ENCODE results near the gene PTPRM. TPM values are rescaled to one million over a fixed set of nuclear protein-coding genes. Genes with fewer than 3 reads are reported as not detected.

The PTPRM gene
- total and polyA plus RNA-seq, 2 donors (not counting 3 experiments of a cell fraction or from before 2014, with no cell fraction given), result 37.4 to 43.7 TPM

DNA sequence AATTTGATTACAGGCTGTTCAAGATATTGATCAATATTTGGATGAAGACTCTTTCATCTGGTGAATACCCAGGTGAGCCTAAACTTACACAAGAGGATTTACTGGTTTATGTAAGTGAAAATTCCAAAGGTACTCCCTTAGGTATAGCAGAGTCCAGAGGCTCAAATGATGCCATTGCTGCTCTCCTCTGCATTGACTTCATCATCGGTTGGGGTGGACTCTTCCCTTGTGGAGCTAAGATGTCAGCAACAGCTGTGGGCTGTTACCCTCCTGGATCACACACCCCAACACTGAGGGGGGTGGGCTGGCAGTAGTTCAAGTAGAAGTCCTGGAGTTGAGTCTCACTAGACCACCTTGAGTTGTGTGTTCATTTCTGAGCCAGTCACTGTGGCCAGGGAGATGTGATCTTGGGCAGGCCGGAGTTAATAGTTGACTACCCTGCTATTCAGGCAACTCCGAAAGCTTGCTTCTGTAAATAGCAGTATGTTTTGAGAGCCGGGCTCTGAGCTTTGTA, 236.9 kb downstream of the PTPRM start:
- POLR2A ChIA-PET, result no interaction called here
- no peak for TF ChIP-seq JUN (IDR thresholded peaks at IDR 0.05; ENCODE audit: borderline replicate concordance, insufficient read depth, insufficient read length, low read depth)
- TF ChIP-seq POLR2A (IDR thresholded peaks at IDR 0.05; ENCODE audit: low read depth, low read length), result no peak
- Histone ChIP-seq H3K9ac (replicated peaks; ENCODE audit: extremely low read depth, insufficient read depth, low read length) (no peak overlapping the region), H3K79me2 (ENCODE audit: control insufficient read depth, insufficient read depth, low read length) (no peaks in the 10 kb centered on the region), H3K9me1 (replicated peaks; ENCODE audit: control insufficient read depth, extremely low read depth, insufficient read depth, low read length) (no peaks in the 10 kb centered on the region), H3K9me3 (replicated peaks; ENCODE audit: control insufficient read depth, insufficient read depth, low read length) (no peaks in the 10 kb centered on the region), H4K20me1 (replicated peaks; ENCODE audit: control insufficient read depth, extremely low read depth, insufficient read depth, low read length) (no peaks in the 10 kb centered on the region), H3K27me3 (ENCODE audit: control insufficient read depth in 2 of 2, insufficient read depth in 2 of 2, low read length in 2 of 2) (no peaks in the 10 kb centered on the region), H2AFZ (ENCODE audit: low read depth, low read length) (no peak overlapping the region), H3K4me3 (replicated peaks in 1 of 3; ENCODE audit: insufficient read depth in 1 of 3, low read depth in 1 of 3, low read length in 3 of 3) (no peak overlapping the region), H3K4me2 (ENCODE audit: insufficient read depth, low read length) (no peak overlapping the region), H3K27ac (ENCODE audit: insufficient read depth, low read depth, low read length) (no peak overlapping the region), H3K4me1 (ENCODE audit: control insufficient read depth, extremely low read depth, insufficient read depth, low read length) (no peaks in the 10 kb centered on the region), H3K36me3 (ENCODE audit: control insufficient read depth in 2 of 2, extremely low read depth in 1 of 2, insufficient read depth in 2 of 2, low read length in 2 of 2) (no peaks in the 10 kb centered on the region)
- FAIRE-seq (no peak), DNase-seq (ENCODE audit: low read depth, low spot score) (no peak)
- intact Hi-C loops (cut with micrococcal nuclease), result no loop called here
- BruUV-seq (replicated peaks), result no TSS peak
- CTCF ChIA-PET, result interaction anchor here (1.0 to 3.1 kb wide), 3 partner anchors 13 to 14 kb away, joined by 3 to 17 read pairs (median 8); no protein-coding TSS in a partner anchor
- dilution Hi-C loops (cut with MboI; ENCODE audit: extremely low pct_ligation_motif_present, low sequenced_read_pairs), result no loop called here

DNA sequence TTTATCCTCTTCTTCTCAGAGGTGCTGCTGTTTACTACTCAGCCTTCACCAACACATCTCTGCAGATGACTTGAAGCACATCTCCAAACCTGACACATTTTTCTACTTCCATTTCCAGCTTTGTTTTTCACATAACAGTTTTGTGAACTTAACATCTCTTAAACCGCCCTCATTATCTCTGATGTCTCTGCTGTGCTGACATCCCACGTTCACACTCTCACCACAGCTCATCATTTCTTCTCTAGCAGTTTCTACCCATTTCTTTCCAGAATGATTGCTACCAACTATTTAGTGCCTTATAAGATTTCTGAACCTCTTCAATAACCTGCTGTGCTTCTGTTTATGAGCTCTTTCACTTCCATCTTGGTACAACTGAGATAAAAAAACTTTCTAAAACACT, 238.0 kb downstream of the PTPRM start:
- CTCF ChIA-PET, result interaction anchor here (1.9 to 3.1 kb wide), 2 partner anchors 12 to 14 kb away, joined by 8 to 17 read pairs; no protein-coding TSS in a partner anchor
- intact Hi-C loops (cut with micrococcal nuclease) (no loop called here), dilution Hi-C loops (cut with MboI; ENCODE audit: extremely low pct_ligation_motif_present, low sequenced_read_pairs) (no loop called here)
- H3K9me1 ChIP-seq (replicated peaks; ENCODE audit: control insufficient read depth, extremely low read depth, insufficient read depth, low read length), result no peaks in the 10 kb centered on the region
- DNase-seq (ENCODE audit: low read depth, low spot score) (no peak), FAIRE-seq (no peak)
- TF ChIP-seq POLR2A (IDR thresholded peaks at IDR 0.05; ENCODE audit: low read depth, low read length) (no peak), POLR2AphosphoS5 (IDR thresholded peaks at IDR 0.05; ENCODE audit: insufficient read depth, low read depth, low read length) (no peak), FOS (IDR thresholded peaks at IDR 0.05; ENCODE audit: borderline replicate concordance, insufficient read depth, low read length) (no peak), GATA2 (IDR thresholded peaks at IDR 0.05; ENCODE audit: insufficient read depth, insufficient read length, low read depth, low read length) (no peak), MYC (IDR thresholded peaks at IDR 0.05; ENCODE audit: low read depth, low read length) (no peak), EZH2 (IDR thresholded peaks at IDR 0.05; ENCODE audit: borderline replicate concordance, low read depth, low read length, severe bottlenecking) (no peak)
- TF ChIP-seq, protein P1, sequence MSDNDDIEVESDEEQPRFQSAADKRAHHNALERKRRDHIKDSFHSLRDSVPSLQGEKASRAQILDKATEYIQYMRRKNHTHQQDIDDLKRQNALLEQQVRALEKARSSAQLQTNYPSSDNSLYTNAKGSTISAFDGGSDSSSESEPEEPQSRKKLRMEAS (IDR thresholded peaks at IDR 0.05; ENCODE audit: insufficient read depth, insufficient read length), result no peak
- TF ChIP-seq, protein P2, sequence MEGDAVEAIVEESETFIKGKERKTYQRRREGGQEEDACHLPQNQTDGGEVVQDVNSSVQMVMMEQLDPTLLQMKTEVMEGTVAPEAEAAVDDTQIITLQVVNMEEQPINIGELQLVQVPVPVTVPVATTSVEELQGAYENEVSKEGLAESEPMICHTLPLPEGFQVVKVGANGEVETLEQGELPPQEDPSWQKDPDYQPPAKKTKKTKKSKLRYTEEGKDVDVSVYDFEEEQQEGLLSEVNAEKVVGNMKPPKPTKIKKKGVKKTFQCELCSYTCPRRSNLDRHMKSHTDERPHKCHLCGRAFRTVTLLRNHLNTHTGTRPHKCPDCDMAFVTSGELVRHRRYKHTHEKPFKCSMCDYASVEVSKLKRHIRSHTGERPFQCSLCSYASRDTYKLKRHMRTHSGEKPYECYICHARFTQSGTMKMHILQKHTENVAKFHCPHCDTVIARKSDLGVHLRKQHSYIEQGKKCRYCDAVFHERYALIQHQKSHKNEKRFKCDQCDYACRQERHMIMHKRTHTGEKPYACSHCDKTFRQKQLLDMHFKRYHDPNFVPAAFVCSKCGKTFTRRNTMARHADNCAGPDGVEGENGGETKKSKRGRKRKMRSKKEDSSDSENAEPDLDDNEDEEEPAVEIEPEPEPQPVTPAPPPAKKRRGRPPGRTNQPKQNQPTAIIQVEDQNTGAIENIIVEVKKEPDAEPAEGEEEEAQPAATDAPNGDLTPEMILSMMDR (IDR thresholded peaks at IDR 0.05; ENCODE audit: extremely low read depth in 1 of 2, insufficient read depth in 1 of 2, low read depth in 1 of 2, low read length in 2 of 2), result no peak
- no peaks in the 10 kb centered on the region for H3K36me3 ChIP-seq (ENCODE audit: control insufficient read depth in 2 of 2, extremely low read depth in 1 of 2, insufficient read depth in 2 of 2, low read length in 2 of 2)
- no TSS peak for BruUV-seq (replicated peaks)
- H3K27ac ChIP-seq (ENCODE audit: insufficient read depth, low read depth, low read length), result no peak overlapping the region
- H3K4me1 ChIP-seq (ENCODE audit: control insufficient read depth, extremely low read depth, insufficient read depth, low read length), result no peaks in the 10 kb centered on the region
- H2AFZ ChIP-seq (ENCODE audit: low read depth, low read length), result no peak overlapping the region
- no peaks in the 10 kb centered on the region for H3K27me3 ChIP-seq (ENCODE audit: control insufficient read depth in 2 of 2, insufficient read depth in 2 of 2, low read length in 2 of 2)
- POLR2A ChIA-PET, result no interaction called here
- H4K20me1 ChIP-seq (replicated peaks; ENCODE audit: control insufficient read depth, extremely low read depth, insufficient read depth, low read length), result no peaks in the 10 kb centered on the region
- no peaks in the 10 kb centered on the region for H3K9me3 ChIP-seq (replicated peaks; ENCODE audit: control insufficient read depth, insufficient read depth, low read length)
- no peaks in the 10 kb centered on the region for H3K79me2 ChIP-seq (ENCODE audit: control insufficient read depth, insufficient read depth, low read length)
- H3K9ac ChIP-seq (replicated peaks; ENCODE audit: extremely low read depth, insufficient read depth, low read length), result no peak overlapping the region
- H3K4me3 ChIP-seq (replicated peaks in 1 of 3; ENCODE audit: insufficient read depth in 1 of 3, low read depth in 1 of 3, low read length in 3 of 3), result no peak overlapping the region
- no peak overlapping the region for H3K4me2 ChIP-seq (ENCODE audit: insufficient read depth, low read length)

All from endothelial cell of umbilical vein (primary cell).